CD4-positive, alpha-beta T cell (primary cell): Measurements from ENCODE around the gene CDC16. TPM values are rescaled to one million over a fixed set of nuclear protein-coding genes. Genes with fewer than 3 reads are reported as not detected.
"Not testable (repeated sequence)": the region's sequence is repeated elsewhere in the genome, so short reads cannot be mapped to it uniquely, and the experiment has no call there.

Experiments used
- ATAC-seq: fragments of 200-7000 bp; cut with Tn5 transposase; one replicate; pipeline ENCODE4 v1.10.0; 2022; ENCODE audit warnings: mild to moderate bottlenecking; ENCODE audit not compliant: poor library complexity
- CTCF ChIA-PET: fragments of 350-600 bp; sonication (Branson Sonifier 250); formaldehyde crosslinking; loops from one replicate; lab custom pipeline; 2021; ENCODE audit warnings: antibody characterized with exemption, inconsistent platforms; lab: Charles Lee
- POLR2A ChIA-PET: fragments of 350-600 bp; sonication (Branson Sonifier 250); formaldehyde crosslinking; loops from one replicate; lab custom pipeline; 2021; ENCODE audit warnings: antibody characterized with exemption, inconsistent platforms; lab: Charles Lee
- DNase-seq, 14 experiments: peaks; one replicate each; pipeline ENCODE4 v3.0.0-alpha.2; 2013 to 2020; ENCODE audit warnings: mixed read lengths in 2 of 14
- H3K27ac ChIP-seq, 2 donors: one replicate each; pipeline versions ENCODE4 v1.5.1 to v1.7.0; 2013; ENCODE audit warnings: low read length in 2 of 2, low read depth in 1 of 2, mild to moderate bottlenecking in 1 of 2
- H3K27me3 ChIP-seq, 2 experiments: 1 replicate in 1 of 2; 2 replicates in 1 of 2; pipeline versions ENCODE4 v1.6.1 to v1.7.0; 2013; ENCODE audit warnings: low read length in 2 of 2, control low read depth in 1 of 2, mild to moderate bottlenecking in 1 of 2, moderate library complexity in 1 of 2; ENCODE audit not compliant: insufficient read depth in 2 of 2, control insufficient read depth in 1 of 2
- H3K36me3 ChIP-seq: one replicate; pipeline ENCODE4 v1.6.1; 2013; ENCODE audit warnings: low read length, control low read depth; ENCODE audit not compliant: insufficient read depth
- H3K4me1 ChIP-seq: one replicate; pipeline ENCODE4 v1.6.1; 2013; ENCODE audit warnings: low read length, control low read depth; ENCODE audit not compliant: insufficient read depth
- H3K4me3 ChIP-seq: one replicate; pipeline ENCODE4 v1.5.1; 2013; ENCODE audit warnings: mild to moderate bottlenecking, low read length, moderate library complexity
- H3K9me3 ChIP-seq, 2 experiments: 1 replicate in 1 of 2; 2 replicates in 1 of 2; pipeline versions ENCODE4 v1.6.1 to v1.7.0; 2013; ENCODE audit warnings: low read length in 2 of 2, mild to moderate bottlenecking in 2 of 2, control low read depth in 1 of 2, moderate library complexity in 1 of 2; ENCODE audit not compliant: control insufficient read depth in 1 of 2, insufficient read depth in 1 of 2
- H3K27ac Mint-ChIP-seq: one replicate; pipeline ENCODE4 v1.8.0; 2020; ENCODE audit warnings: mixed read lengths
- H3K27me3 Mint-ChIP-seq: one replicate; pipeline ENCODE4 v1.8.0; 2021; ENCODE audit warnings: mixed read lengths
- H3K36me3 Mint-ChIP-seq: one replicate; pipeline ENCODE4 v1.8.0; 2021; ENCODE audit warnings: low read depth, mixed read lengths
- H3K4me1 Mint-ChIP-seq: one replicate; pipeline ENCODE4 v1.8.0; 2021; ENCODE audit warnings: low read depth, mixed read lengths
- H3K4me3 Mint-ChIP-seq: one replicate; pipeline ENCODE4 v1.8.0; 2020; ENCODE audit warnings: mild to moderate bottlenecking, mixed read lengths
- H3K9me3 Mint-ChIP-seq: one replicate; pipeline ENCODE4 v1.8.0; 2020; ENCODE audit warnings: mixed read lengths
- intact Hi-C, 2 experiments: fragments of 100-400 bp; cut with DNase I in 1 of 2; cut with micrococcal nuclease in 1 of 2; formaldehyde crosslinking; loops; one replicate each; pipeline versions ENCODE4 v1.15.1 to v1.9.0; 2023 to 2025; cut with DNase I, micrococcal nuclease
- total RNA-seq, 174 experiments: library from RNA in 2 of 174; stranded (reverse) in 2 of 174; gene quantifications; one replicate each; pipeline ENCODE4 v1.2.3 and lab custom pipeline; 2021 to 2026
- TF ChIP-seq, protein P1 (sequence below): fragments of 200-600 bp; IDR thresholded peaks from one replicate; pipeline ENCODE4 v1.8.0; 2022; ENCODE audit warnings: antibody characterized with exemption, mild to moderate bottlenecking

CDC16 gene
- total RNA-seq, 2 experiments from 2014 or later = 68.4 to 69.4 TPM

DNA sequence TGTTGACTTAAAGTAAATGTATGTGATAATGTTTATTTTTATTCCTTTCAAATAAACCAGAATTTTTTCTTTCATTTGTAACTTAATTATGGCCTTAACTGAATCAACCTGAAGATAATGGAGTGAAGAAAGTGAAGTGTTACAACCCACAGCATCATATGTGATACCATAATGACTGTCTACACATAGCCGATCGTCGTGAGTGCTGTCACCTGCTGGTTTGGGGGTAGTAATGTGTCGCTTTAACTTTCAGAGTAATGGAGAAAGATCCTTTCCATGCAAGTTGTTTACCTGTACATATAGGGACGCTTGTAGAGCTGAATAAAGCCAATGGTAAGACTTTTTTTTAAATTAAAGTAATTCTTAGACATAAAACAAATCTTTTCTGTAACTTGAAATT is 9.9 kb downstream of the CDC16 start:
- Histone ChIP-seq H3K27ac (no peak overlapping the region), H3K4me1 (no peaks in the 10 kb centered on the region), H3K4me3 (no peak overlapping the region), H3K27me3 (no peaks in the 10 kb centered on the region), H3K9me3 (no peaks in the 10 kb centered on the region), H3K36me3 (peaks cover 97% of the 10 kb centered on the region)
- ChIA-PET POLR2A (no interaction called here), CTCF (interaction anchor here (1.1 kb wide), 1 partner anchor 21 kb away, joined by 3 read pairs; no protein-coding TSS in a partner anchor)
- Mint-ChIP-seq H3K36me3 (peaks cover 97% of the 10 kb centered on the region), H3K27me3 (no peaks in the 10 kb centered on the region), H3K27ac (no peak overlapping the region), H3K4me3 (no peak overlapping the region), H3K9me3 (no peaks in the 10 kb centered on the region), H3K4me1 (peaks cover 15% of the 10 kb centered on the region)
- DNase-seq = no peak
- ATAC-seq = no peak
- intact Hi-C loops = no loop called here
- TF ChIP-seq, protein P1, sequence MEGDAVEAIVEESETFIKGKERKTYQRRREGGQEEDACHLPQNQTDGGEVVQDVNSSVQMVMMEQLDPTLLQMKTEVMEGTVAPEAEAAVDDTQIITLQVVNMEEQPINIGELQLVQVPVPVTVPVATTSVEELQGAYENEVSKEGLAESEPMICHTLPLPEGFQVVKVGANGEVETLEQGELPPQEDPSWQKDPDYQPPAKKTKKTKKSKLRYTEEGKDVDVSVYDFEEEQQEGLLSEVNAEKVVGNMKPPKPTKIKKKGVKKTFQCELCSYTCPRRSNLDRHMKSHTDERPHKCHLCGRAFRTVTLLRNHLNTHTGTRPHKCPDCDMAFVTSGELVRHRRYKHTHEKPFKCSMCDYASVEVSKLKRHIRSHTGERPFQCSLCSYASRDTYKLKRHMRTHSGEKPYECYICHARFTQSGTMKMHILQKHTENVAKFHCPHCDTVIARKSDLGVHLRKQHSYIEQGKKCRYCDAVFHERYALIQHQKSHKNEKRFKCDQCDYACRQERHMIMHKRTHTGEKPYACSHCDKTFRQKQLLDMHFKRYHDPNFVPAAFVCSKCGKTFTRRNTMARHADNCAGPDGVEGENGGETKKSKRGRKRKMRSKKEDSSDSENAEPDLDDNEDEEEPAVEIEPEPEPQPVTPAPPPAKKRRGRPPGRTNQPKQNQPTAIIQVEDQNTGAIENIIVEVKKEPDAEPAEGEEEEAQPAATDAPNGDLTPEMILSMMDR = no peak

DNA sequence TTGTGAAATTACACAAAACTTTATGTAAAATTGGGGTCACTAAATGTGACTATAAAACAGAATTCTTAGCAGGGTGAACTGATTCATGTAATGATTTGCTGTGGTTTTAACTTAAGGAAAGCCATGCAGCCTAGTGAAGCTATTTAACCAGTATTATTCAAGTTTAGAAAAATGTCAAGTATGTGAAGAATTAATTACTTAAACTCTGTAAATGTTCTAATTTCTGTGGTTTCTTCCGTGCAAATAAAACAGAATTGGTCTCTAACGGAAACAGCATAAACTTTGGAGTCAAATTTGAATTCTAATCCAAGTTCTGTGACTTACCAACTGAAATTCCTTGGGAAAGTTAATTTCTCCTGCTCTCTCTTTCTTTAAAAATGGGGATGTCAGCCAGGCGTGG is 13.3 kb downstream of the CDC16 start:
- TF ChIP-seq, protein P1 = no peak
- peaks cover 92% of the 10 kb centered on the region for H3K36me3 Mint-ChIP-seq
- no peaks in the 10 kb centered on the region for H3K9me3 Mint-ChIP-seq
- H3K4me1 Mint-ChIP-seq = peaks cover 10% of the 10 kb centered on the region
- intact Hi-C loops = no loop called here
- no peaks in the 10 kb centered on the region for H3K4me1 ChIP-seq
- H3K27me3 ChIP-seq = no peaks in the 10 kb centered on the region
- H3K4me3 Mint-ChIP-seq = no peak overlapping the region
- H3K4me3 ChIP-seq = no peak overlapping the region
- DNase-seq (no peak), ATAC-seq (no peak)
- no peaks in the 10 kb centered on the region for H3K27me3 Mint-ChIP-seq
- no peak overlapping the region for H3K27ac Mint-ChIP-seq
- peaks cover 95% of the 10 kb centered on the region for H3K36me3 ChIP-seq
- H3K27ac ChIP-seq = no peak overlapping the region
- POLR2A ChIA-PET = no interaction called here
- H3K9me3 ChIP-seq = no peaks in the 10 kb centered on the region
- CTCF ChIA-PET = no interaction called here

DNA sequence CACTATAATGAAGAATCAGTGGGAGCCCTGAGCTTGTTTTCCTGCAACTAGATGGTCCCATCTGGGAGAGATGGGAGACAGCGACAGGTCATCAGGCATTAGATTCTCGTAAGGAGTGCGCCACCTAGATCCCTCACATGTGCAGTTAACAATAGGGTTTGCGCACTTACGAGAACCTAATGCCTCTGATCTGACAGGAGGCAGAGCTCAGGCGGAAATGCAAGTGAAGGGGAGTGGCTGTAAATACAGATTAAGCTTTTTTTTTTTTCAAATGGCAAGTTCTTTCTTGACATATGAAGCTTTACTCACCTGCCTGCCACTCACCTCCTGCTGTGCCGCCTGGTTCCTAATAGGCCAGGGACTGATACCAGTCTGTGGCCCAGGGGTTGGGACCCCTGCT is 14.4 kb downstream of the CDC16 start:
- Mint-ChIP-seq H3K9me3 (no peaks in the 10 kb centered on the region), H3K4me3 (no peak overlapping the region), H3K4me1 (peaks cover 10% of the 10 kb centered on the region), H3K36me3 (peaks cover 92% of the 10 kb centered on the region), H3K27ac (no peak overlapping the region), H3K27me3 (no peaks in the 10 kb centered on the region)
- intact Hi-C loops = no loop called here
- H3K4me1 ChIP-seq = no peaks in the 10 kb centered on the region
- no peaks in the 10 kb centered on the region for H3K27me3 ChIP-seq
- H3K36me3 ChIP-seq = peaks cover 91% of the 10 kb centered on the region
- ATAC-seq (no peak), DNase-seq (peak in 2 of 14 experiments; percentile 22 to 28)
- no peak overlapping the region for H3K27ac ChIP-seq
- ChIA-PET CTCF (no interaction called here), POLR2A (no interaction called here)
- no peak overlapping the region for H3K4me3 ChIP-seq
- no peaks in the 10 kb centered on the region for H3K9me3 ChIP-seq
- TF ChIP-seq, protein P1 = no peak

DNA sequence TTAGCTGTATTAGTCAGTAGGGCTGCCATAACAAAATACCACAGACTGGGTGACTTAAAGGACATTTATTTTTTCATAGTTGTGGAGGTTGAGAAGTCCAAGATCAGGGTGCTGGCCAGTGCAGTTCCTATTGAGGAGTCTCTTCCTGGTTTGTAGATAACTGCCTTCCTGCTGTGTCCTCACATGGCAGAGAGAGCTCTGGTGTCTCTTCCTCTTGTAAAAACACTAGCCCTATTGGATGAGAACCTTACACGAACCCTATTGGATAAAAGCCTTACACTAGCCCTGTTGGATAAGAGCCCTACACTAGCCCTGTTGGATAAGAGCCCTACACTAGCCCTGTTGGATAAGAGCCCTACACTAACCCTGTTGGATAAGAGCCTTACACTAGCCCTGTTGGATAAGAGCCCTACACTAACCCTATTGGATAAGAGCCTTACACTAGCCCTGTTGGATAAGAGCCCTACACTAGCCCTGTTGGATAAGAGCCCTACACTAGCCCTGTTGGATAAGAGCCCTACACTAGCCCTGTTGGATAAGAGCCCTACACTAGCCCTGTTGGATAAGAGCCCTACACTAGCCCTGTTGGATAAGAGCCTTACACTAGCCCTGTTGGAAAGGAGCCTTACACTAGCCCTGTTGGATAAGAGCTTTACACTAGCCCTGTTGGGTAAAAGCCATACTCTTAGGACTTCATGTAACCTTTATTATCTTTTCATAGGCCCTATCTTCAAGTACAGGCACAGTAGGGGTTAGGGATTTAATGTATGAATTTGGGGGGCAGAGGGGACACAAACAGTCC is 17.1 kb downstream of the CDC16 start:
- H3K27ac ChIP-seq, H3K4me3 ChIP-seq, H3K4me1 ChIP-seq, H3K27ac Mint-ChIP-seq, H3K27me3 Mint-ChIP-seq, H3K9me3 Mint-ChIP-seq, DNase-seq, H3K27me3 ChIP-seq, ATAC-seq, CTCF ChIA-PET, H3K4me1 Mint-ChIP-seq, H3K9me3 ChIP-seq, intact Hi-C loops, H3K4me3 Mint-ChIP-seq: not testable (repeated sequence)
- H3K36me3 ChIP-seq = peaks cover 91% of the 10 kb centered on the region
- POLR2A ChIA-PET = interaction anchor here (1.1 kb wide), 1 partner anchor 9 kb away, joined by 3 read pairs; no protein-coding TSS in a partner anchor
- H3K36me3 Mint-ChIP-seq = peaks cover 92% of the 10 kb centered on the region
